Left lobe of liver (tissue), 2 donors: ENCODE measurements around the gene DNM3. TPM values are rescaled to one million over a fixed set of nuclear protein-coding genes. Genes with fewer than 3 reads are reported as not detected.

Experiments used
- ATAC-seq: fragments of 200-7000 bp; cut with Tn5 transposase; one replicate; pipeline ENCODE4 v1.9.1; 2020; ENCODE audit warnings: mild to moderate bottlenecking, moderate library complexity
- DNase-seq: peaks from one replicate; pipeline ENCODE4 v3.0.0-alpha.2; 2020; ENCODE audit warnings: low spot score
- total RNA-seq: library from RNA; stranded (reverse); gene quantifications from one replicate; pipeline ENCODE4 v1.2.1, GENCODE V29; 2021
- donor health status: DM: no; HTN: no; CAD: no; lungs with moderate emphysema.
- donor health status: DM: no; HTN: yes; CAD: no.

DNM3 gene
- total RNA-seq, 1 donor from 2014 or later: 0.40 TPM

GRCh38 chr1:171966426-171967220, 125.3 kb downstream of the DNM3 start:
- DNase-seq: no peak
- ATAC-seq: no peak

- ATAC-seq (no peak), DNase-seq (no peak)
Measured at GRCh38 chr1:171969226-171969625, 127.9 kb downstream of the DNM3 start.

GRCh38 chr1:171969813-171970212, 128.5 kb downstream of the DNM3 start:
- DNase-seq (no peak), ATAC-seq (no peak)

- DNase-seq (no peak), ATAC-seq (no peak)
Measured at GRCh38 chr1:171972846-171973245, 131.5 kb downstream of the DNM3 start.

- ATAC-seq (no peak), DNase-seq (no peak)
Measured at GRCh38 chr1:171973421-171973820, 132.1 kb downstream of the DNM3 start.

GRCh38 chr1:171981303-171981702, 140.0 kb downstream of the DNM3 start:
- DNase-seq (no peak), ATAC-seq (no peak)

- DNase-seq (no peak), ATAC-seq (no peak)
Measured at GRCh38 chr1:171983584-171983983, 142.3 kb downstream of the DNM3 start.

- DNase-seq (no peak), ATAC-seq (peak; percentile 53)
Measured at GRCh38 chr1:171984262-171984661, 143.0 kb downstream of the DNM3 start.

- DNase-seq: no peak
Measured at GRCh38 chr1:171984850-171985485, 143.7 kb downstream of the DNM3 start.

GRCh38 chr1:171985639-171986038, 144.3 kb downstream of the DNM3 start:
- DNase-seq (no peak), ATAC-seq (peak; percentile 55)

More at GRCh38 chr1:171984850-171985485, 143.7 kb downstream of the DNM3 start:
- peak; percentile 87 for ATAC-seq

- DNase-seq: no peak
- ATAC-seq: no peak
Measured at GRCh38 chr1:171988243-171988885, 147.1 kb downstream of the DNM3 start.

- DNase-seq (no peak), ATAC-seq (no peak)
Measured at GRCh38 chr1:171990371-171990770, 149.1 kb downstream of the DNM3 start.

GRCh38 chr1:171994293-171994692, 153.0 kb downstream of the DNM3 start:
- DNase-seq: no peak
- ATAC-seq: no peak

GRCh38 chr1:171995573-171995972, 154.3 kb downstream of the DNM3 start:
- ATAC-seq: no peak
- no peak for DNase-seq

GRCh38 chr1:171997936-171998335, 156.6 kb downstream of the DNM3 start:
- ATAC-seq (no peak), DNase-seq (no peak)

GRCh38 chr1:171998711-171999110, 157.4 kb downstream of the DNM3 start:
- DNase-seq: no peak
- ATAC-seq: no peak

- DNase-seq: no peak
- no peak for ATAC-seq
Measured at GRCh38 chr1:171999756-172000155, 158.5 kb downstream of the DNM3 start.

GRCh38 chr1:172001288-172001687, 160.0 kb downstream of the DNM3 start:
- ATAC-seq (no peak), DNase-seq (no peak)

GRCh38 chr1:172002725-172003345, 161.5 kb downstream of the DNM3 start:
- DNase-seq: no peak
- ATAC-seq: peak; percentile 66

GRCh38 chr1:172003766-172004530, 162.7 kb downstream of the DNM3 start:
- no peak for DNase-seq
- ATAC-seq: no peak

- no peak for ATAC-seq
- no peak for DNase-seq
Measured at GRCh38 chr1:172004671-172005070, 163.4 kb downstream of the DNM3 start.
